Measurements from ENCODE around the gene LIN37. TPM values are rescaled to one million over a fixed set of nuclear protein-coding genes. Genes with fewer than 3 reads are reported as not detected.

LIN37 gene
- total RNA-seq, 4 donors from 2014 or later: 11.6 to 18.3 (median 15.6) TPM

- no peak for DNase-seq (ENCODE audit: extremely low spot score)
- Histone ChIP-seq H3K9me3 (no peaks in the 10 kb centered on the region), H3K4me1 (peaks cover 7 to 17% (median 11%) of the 10 kb centered on the region in 4 donors), H3K27me3 (no peaks in the 10 kb centered on the region), H3K36me3 (peaks cover 6 to 76% (median 47%) of the 10 kb centered on the region in 4 donors), H3K27ac (replicated peaks in 1 of 4) (no peak overlapping the region), H3K4me3 (no peak overlapping the region)
- intact Hi-C loops (cut with DNase I): loop anchor here (10.0 kb wide), 1 partner anchor 74 kb away; the partner anchor contains the start of genes KIRREL2 and NPHS1
- WGBS: 95% methylated on average over 19 of the region's 20 CpGs
- TF ChIP-seq POLR2AphosphoS5 (IDR thresholded peaks at IDR 0.05) (no peak), EP300 (IDR thresholded peaks at IDR 0.05) (no peak), POLR2A (IDR thresholded peaks at IDR 0.05; ENCODE audit: low read depth) (no peak), CTCF (IDR thresholded peaks at IDR 0.05) (no peak)
These were observed 32.3 kb downstream of the LIN37 start for GRCh38 chr19:35780717-35781116.

- peaks cover 6 to 83% (median 50%) of the 10 kb centered on the region in 4 donors for H3K36me3 ChIP-seq
- intact Hi-C loops (cut with DNase I): loop anchor here (10.0 kb wide), 1 partner anchor 73 kb away; the partner anchor contains the start of genes KIRREL2 and NPHS1
- 73% methylated on average over 9 of the region's 9 CpGs for WGBS
These were observed 33.3 kb downstream of the LIN37 start for GRCh38 chr19:35781650-35782049.

GRCh38 chr19:35782589-35782988, 34.2 kb downstream of the LIN37 start:
- no peak overlapping the region for H3K4me3 ChIP-seq
- peaks cover 6 to 86% (median 50%) of the 10 kb centered on the region in 4 donors for H3K36me3 ChIP-seq
- DNase-seq (ENCODE audit: extremely low spot score): no peak
- TF ChIP-seq EP300 (IDR thresholded peaks at IDR 0.05) (no peak), POLR2AphosphoS5 (IDR thresholded peaks at IDR 0.05) (no peak), POLR2A (IDR thresholded peaks at IDR 0.05; ENCODE audit: low read depth) (no peak), CTCF (IDR thresholded peaks at IDR 0.05) (no peak)
- H3K9me3 ChIP-seq: no peaks in the 10 kb centered on the region
- intact Hi-C loops (cut with DNase I): loop anchor here (10.0 kb wide), 1 partner anchor 72 kb away; the partner anchor contains the start of genes KIRREL2 and NPHS1
- WGBS: 92% methylated on average over 12 of the region's 12 CpGs
- H3K27me3 ChIP-seq: no peaks in the 10 kb centered on the region
- H3K27ac ChIP-seq (replicated peaks in 1 of 4): no peak overlapping the region
- H3K4me1 ChIP-seq: no peaks in the 10 kb centered on the region

More at GRCh38 chr19:35781650-35782049, 33.3 kb downstream of the LIN37 start:
- TF ChIP-seq CTCF (IDR thresholded peaks at IDR 0.05) (no peak), POLR2A (IDR thresholded peaks at IDR 0.05; ENCODE audit: low read depth) (no peak), POLR2AphosphoS5 (IDR thresholded peaks at IDR 0.05) (no peak), EP300 (IDR thresholded peaks at IDR 0.05) (no peak)
- DNase-seq (ENCODE audit: extremely low spot score): no peak
- Histone ChIP-seq H3K4me1 (peaks cover 0 to 8% (median 2%) of the 10 kb centered on the region in 4 donors), H3K9me3 (no peaks in the 10 kb centered on the region), H3K4me3 (no peak overlapping the region), H3K27me3 (no peaks in the 10 kb centered on the region), H3K27ac (replicated peaks in 1 of 4) (no peak overlapping the region)

GRCh38 chr19:35783469-35784434, 35.4 kb downstream of the LIN37 start:
- peaks cover 6 to 74% (median 41%) of the 10 kb centered on the region in 4 donors for H3K36me3 ChIP-seq
- no peak for TF ChIP-seq POLR2AphosphoS5 (IDR thresholded peaks at IDR 0.05)
- no peak for TF ChIP-seq CTCF (IDR thresholded peaks at IDR 0.05)
- no peak for TF ChIP-seq EP300 (IDR thresholded peaks at IDR 0.05)
- no peak for TF ChIP-seq POLR2A (IDR thresholded peaks at IDR 0.05; ENCODE audit: low read depth)
- no peak for DNase-seq (ENCODE audit: extremely low spot score)
- no peaks in the 10 kb centered on the region for H3K27me3 ChIP-seq
- H3K4me3 ChIP-seq: no peak overlapping the region
- intact Hi-C loops (cut with DNase I): loop anchor here (10.0 kb wide), 1 partner anchor 71 kb away; the partner anchor contains the start of genes KIRREL2 and NPHS1
- H3K4me1 ChIP-seq: no peaks in the 10 kb centered on the region
- 84% methylated on average over 23 of the region's 28 CpGs for WGBS
- H3K27ac ChIP-seq (replicated peaks in 1 of 4): no peak overlapping the region
- no peaks in the 10 kb centered on the region for H3K9me3 ChIP-seq

Data from esophagus muscularis mucosa (tissue), 4 donors.